K562 (cell line): Measurements from ENCODE around the gene CBX8. TPM values are rescaled to one million over a fixed set of nuclear protein-coding genes. Genes with fewer than 3 reads are reported as not detected.

Experiments used
- ATAC-seq: fragments of 200-7000 bp; cut with Tn5 transposase; 3 replicates; pipeline ENCODE4 v1.9.1; 2020; ENCODE audit warnings: moderate library complexity
- BruUV-seq: library from RNA; stranded (reverse); fragments of 400-500 nt; replicated peaks from 2 replicates; lab custom pipeline; 2021; lab: Mats Ljungman, UMichigan
- CTCF ChIA-PET: fragments of 300-600 bp; formaldehyde crosslinking; extraction: SDS; loops from one replicate; lab custom pipeline; 2021; ENCODE audit warnings: low intra/inter-chr PET ratio; lab: Yijun Ruan, JAX
- POLR2A ChIA-PET: fragments of 300-600, 350-650 bp; sonication (Branson Sonifier 250); formaldehyde crosslinking; extraction: SDS; loops from one replicate; lab custom pipeline; 2021; ENCODE audit warnings: antibody characterized with exemption, inconsistent platforms; lab: Yijun Ruan, JAX
- DNase-seq, 4 experiments: peaks; one replicate each; pipeline versions ENCODE4 v3.0.0 to v3.0.0-alpha.2; 2011 to 2018; ENCODE audit warnings: low spot score in 3 of 4, mixed read lengths in 3 of 4; ENCODE audit errors: extremely low read depth in 1 of 4
- FAIRE-seq: peaks from 2 replicates; lab custom pipeline; 2011; peaks lifted over from hg19 to GRCh38; lab: Jason Lieb, UNC
- H2AFZ ChIP-seq: 2 replicates; pipeline ENCODE4 v1.6.0; 2011; ENCODE audit warnings: low read depth, low read length, control low read depth, inconsistent platforms
- H3K27ac ChIP-seq: fragments of 200-600 bp; 3 replicates; pipeline ENCODE4 v1.8.0; 2011; ENCODE audit warnings: low read depth, mild to moderate bottlenecking, control low read depth, inconsistent platforms, low read length, moderate library complexity, mixed read lengths; ENCODE audit errors: extremely low read depth
- H3K27me3 ChIP-seq, 2 experiments: fragments of 300-600 bp in 1 of 2; 2 replicates in 1 of 2; 3 replicates in 1 of 2; pipeline versions ENCODE4 v1.6.0 to v1.8.0; 2011; ENCODE audit warnings: inconsistent platforms in 2 of 2, low read length in 2 of 2, mild to moderate bottlenecking in 1 of 2, mixed read lengths in 1 of 2, moderate library complexity in 1 of 2; ENCODE audit not compliant: control insufficient read depth in 2 of 2, insufficient read depth in 2 of 2
- H3K36me3 ChIP-seq: fragments of 300-600 bp; 3 replicates; pipeline ENCODE4 v1.8.0; 2011; ENCODE audit warnings: mild to moderate bottlenecking, low read length, inconsistent platforms; ENCODE audit not compliant: control insufficient read depth, insufficient read depth
- H3K4me1 ChIP-seq, 2 experiments: fragments of 200-600 bp in 1 of 2; replicated peaks in 1 of 2; 2 replicates in 1 of 2; 3 replicates in 1 of 2; pipeline versions ENCODE4 v1.5.1 to v1.8.0; 2011; ENCODE audit warnings: inconsistent platforms in 2 of 2, low read length in 2 of 2, mild to moderate bottlenecking in 1 of 2, mixed read lengths in 1 of 2, moderate library complexity in 1 of 2; ENCODE audit not compliant: control insufficient read depth in 2 of 2, insufficient read depth in 2 of 2
- H3K4me2 ChIP-seq: 2 replicates; pipeline ENCODE4 v1.6.1; 2011; ENCODE audit warnings: low read length, control low read depth, inconsistent platforms, mixed read lengths; ENCODE audit not compliant: insufficient read depth
- H3K4me3 ChIP-seq: fragments of 200-600 bp; sonication (generic), shearing (Covaris generic); 2 replicates; pipeline ENCODE4 v1.5.1; 2016; ENCODE audit warnings: control low read depth, inconsistent platforms
- H3K79me2 ChIP-seq: fragments of 200-600 bp; 3 replicates; pipeline ENCODE4 v1.8.0; 2011; ENCODE audit warnings: low read length, inconsistent platforms; ENCODE audit not compliant: control insufficient read depth, insufficient read depth
- H3K9ac ChIP-seq, 2 experiments: 2 replicates each; pipeline versions ENCODE4 v1.6.0 to v1.6.1; 2011; ENCODE audit warnings: low read depth in 2 of 2, low read length in 2 of 2, control low read depth in 1 of 2, inconsistent platforms in 1 of 2, mild to moderate bottlenecking in 1 of 2, mixed read lengths in 1 of 2; ENCODE audit not compliant: insufficient read depth in 1 of 2
- H3K9me1 ChIP-seq: one replicate; pipeline ENCODE4 v1.6.0; 2011; ENCODE audit warnings: inconsistent platforms, mild to moderate bottlenecking, low read length, moderate library complexity; ENCODE audit not compliant: control insufficient read depth, insufficient read depth
- H3K9me3 ChIP-seq: replicated peaks from 2 replicates; pipeline ENCODE4 v1.5.1; 2011; ENCODE audit warnings: low read depth, low read length, inconsistent platforms; ENCODE audit not compliant: control insufficient read depth, insufficient read depth
- H4K20me1 ChIP-seq: replicated peaks from 2 replicates; pipeline ENCODE4 v1.6.1; 2011; ENCODE audit warnings: low read length, inconsistent platforms, mixed read lengths; ENCODE audit not compliant: control insufficient read depth, insufficient read depth
- BRD4 ChIP-seq: fragments of 200-600 bp; sonication (generic); IDR thresholded peaks from 2 replicates; pipeline ENCODE4 v1.6.1; 2017; ENCODE audit warnings: inconsistent platforms
- EP300 ChIP-seq: IDR thresholded peaks from 2 replicates; pipeline ENCODE4 v1.6.1; 2012; ENCODE audit warnings: low read length, improper control_type of control experiment
- EWSR1 ChIP-seq: fragments of 450-650 bp; IDR thresholded peaks from 2 replicates; pipeline ENCODE4 v1.6.1; 2018; ENCODE audit warnings: borderline replicate concordance, mild to moderate bottlenecking, low read depth, moderate library complexity; ENCODE audit not compliant: partially characterized antibody
- NFIC ChIP-seq: fragments of 450-650 bp; IDR thresholded peaks from 2 replicates; pipeline ENCODE4 v1.6.1; 2017; ENCODE audit warnings: mild to moderate bottlenecking, inconsistent platforms
- PHTF2 ChIP-seq: fragments of 250-450 bp; sonication (Bioruptor Pico); IDR thresholded peaks from 2 replicates; pipeline ENCODE4 v1.5.0; 2021; ENCODE audit warnings: mild to moderate bottlenecking
- PKNOX1 ChIP-seq: fragments of 450-650 bp; IDR thresholded peaks from 2 replicates; pipeline ENCODE4 v1.6.1; 2016
- PTBP1 ChIP-seq: fragments of 200-400 bp; formaldehyde crosslinking; IDR thresholded peaks from 2 replicates; pipeline ENCODE4 v1.6.1; 2017; ENCODE audit warnings: low read depth, low read length
- ZEB2 ChIP-seq: fragments of 450-650 bp; IDR thresholded peaks from 2 replicates; pipeline ENCODE4 v1.6.1; 2016
- ZNF277 ChIP-seq: fragments of 250-450 bp; sonication (Bioruptor Pico); IDR thresholded peaks from 2 replicates; pipeline ENCODE4 v1.8.0; 2022; ENCODE audit warnings: inconsistent platforms, mild to moderate bottlenecking, moderate library complexity, borderline replicate concordance
- WGBS: fragments of 100-300 bp; shearing (Covaris generic); methylation state at CpG from one replicate; pipeline ENCODE4 v1.1.6; 2016; ENCODE audit warnings: low coverage, mixed read lengths; ENCODE audit not compliant: insufficient coverage; ENCODE audit errors: missing lambda C conversion rate; 5-methylcytosine and 5-hydroxymethylcytosine counted together
- in situ Hi-C: fragments of 300-500 bp; cut with MboI; formaldehyde crosslinking; loops from 4 replicates; pipeline ENCODE4 v1.15.0; 2018; ENCODE audit warnings: inconsistent platforms, mixed read lengths
- intact Hi-C: fragments of 100-400 bp; cut with micrococcal nuclease; formaldehyde crosslinking; loops from 2 replicates; pipeline ENCODE4 v1.14.2; 2022
- polyA plus RNA-seq, 8 experiments: library from polyadenylated mRNA; depleted of rRNA in 4 of 8; stranded (reverse) in 5 of 8; unstranded in 3 of 8; fragments of >200 nt; fragmentation: Nextera tagmentation in 2 of 8; fragmentation: Illumina TruSeq in 1 of 8; extraction: Ambion mirVana in 2 of 8; extraction: Trizol in 1 of 8; gene quantifications; 2 replicates each; pipeline versions ENCODE4 v1.2.1 to v1.2.3, GENCODE V29; 2011 to 2014; ENCODE audit warnings: inconsistent platforms in 1 of 8, missing spikeins in 1 of 8
- total RNA-seq, 7 experiments: library from RNA; depleted of rRNA in 6 of 7; stranded (reverse); fragments of >200 nt in 6 of 7; fragmentation: Illumina TruSeq in 2 of 7; extraction: Trizol in 2 of 7; gene quantifications; 2 replicates each; pipeline versions ENCODE4 v1.2.1 to v1.2.3, GENCODE V29; 2011 to 2021; ENCODE audit warnings: low replicate concordance in 1 of 7
- TF ChIP-seq, protein P1 (sequence below): fragments of 250-450 bp; sonication (Bioruptor Pico); IDR thresholded peaks from 2 replicates; pipeline ENCODE4 v1.4.0; 2020
- TF ChIP-seq, protein P2 (sequence below): fragments of 450-650 bp; formaldehyde crosslinking; IDR thresholded peaks from 2 replicates; pipeline ENCODE4 v1.4.0; 2020; ENCODE audit warnings: mild to moderate bottlenecking, moderate library complexity

The CBX8 gene
- total and polyA plus RNA-seq, 9 of the 15 experiments (the other 6 are each of a cell fraction or from before 2014, with no cell fraction given): 0.08 to 11.9 (median 2.6) TPM

DNA sequence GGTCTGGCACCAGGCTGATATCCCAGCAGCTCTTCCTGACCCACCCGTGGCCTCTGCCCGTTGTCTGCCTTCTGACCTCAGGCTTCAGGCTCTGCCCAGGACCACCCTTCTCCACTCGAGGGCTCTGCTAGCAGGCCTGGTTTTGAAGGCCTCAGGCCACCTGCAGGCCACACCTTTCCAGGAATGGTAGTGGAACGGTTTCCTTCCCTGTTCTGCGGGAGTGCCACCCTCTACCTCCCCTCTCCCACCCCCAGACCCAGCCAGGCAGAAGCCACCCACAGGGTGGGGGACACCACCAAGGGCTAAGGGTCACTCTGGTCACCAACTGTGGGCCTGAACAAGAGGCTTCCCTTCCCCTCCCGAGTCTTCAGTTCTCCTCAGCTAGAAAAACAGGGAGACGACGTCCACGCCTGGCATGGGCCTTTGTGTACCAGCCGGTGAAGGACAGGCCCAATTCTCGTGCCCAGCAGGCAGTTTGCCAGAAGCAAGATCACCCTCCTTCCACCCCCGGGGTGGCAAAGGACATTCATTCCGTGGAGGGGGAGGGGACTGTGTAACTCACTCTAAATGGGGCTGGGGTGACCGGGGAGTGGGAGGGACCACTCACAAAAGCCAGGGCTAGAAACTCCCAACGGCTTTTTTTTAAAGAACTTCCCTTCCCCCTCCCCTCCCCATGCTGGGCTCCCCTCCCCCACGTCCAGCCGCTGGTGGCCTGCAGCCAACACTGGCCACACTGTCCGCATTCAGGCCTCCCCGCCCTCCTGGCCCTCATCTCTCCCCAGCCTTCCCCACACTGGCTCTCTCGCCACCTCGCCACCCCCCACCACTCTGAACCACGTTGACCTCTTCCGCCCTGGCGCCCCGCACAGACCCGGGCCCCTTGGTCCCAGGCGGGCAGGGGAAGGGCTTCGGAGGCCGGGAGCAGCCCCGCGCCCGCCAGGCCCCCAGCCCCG, 34.7 kb upstream of the CBX8 start:
- peaks cover 68 to 93% of the 10 kb centered on the region in 2 experiments for H3K4me1 ChIP-seq
- FAIRE-seq (peak; percentile 77), ATAC-seq (peak; percentile 67)
- TF ChIP-seq PTBP1 (no peak), BRD4 (peak; percentile 79; the same call in 1 of the 2 replicates), ZEB2 (no peak), NFIC (peak; percentile 97), ZNF277 (CRISPR knock-in tag) (no peak), PKNOX1 (0 out of 2 replicates have a peak, but pooled peaks have one; percentile 24), EWSR1 (no peak), EP300 (peak; percentile 71), PHTF2 (no peak)
- TF ChIP-seq, protein P1, sequence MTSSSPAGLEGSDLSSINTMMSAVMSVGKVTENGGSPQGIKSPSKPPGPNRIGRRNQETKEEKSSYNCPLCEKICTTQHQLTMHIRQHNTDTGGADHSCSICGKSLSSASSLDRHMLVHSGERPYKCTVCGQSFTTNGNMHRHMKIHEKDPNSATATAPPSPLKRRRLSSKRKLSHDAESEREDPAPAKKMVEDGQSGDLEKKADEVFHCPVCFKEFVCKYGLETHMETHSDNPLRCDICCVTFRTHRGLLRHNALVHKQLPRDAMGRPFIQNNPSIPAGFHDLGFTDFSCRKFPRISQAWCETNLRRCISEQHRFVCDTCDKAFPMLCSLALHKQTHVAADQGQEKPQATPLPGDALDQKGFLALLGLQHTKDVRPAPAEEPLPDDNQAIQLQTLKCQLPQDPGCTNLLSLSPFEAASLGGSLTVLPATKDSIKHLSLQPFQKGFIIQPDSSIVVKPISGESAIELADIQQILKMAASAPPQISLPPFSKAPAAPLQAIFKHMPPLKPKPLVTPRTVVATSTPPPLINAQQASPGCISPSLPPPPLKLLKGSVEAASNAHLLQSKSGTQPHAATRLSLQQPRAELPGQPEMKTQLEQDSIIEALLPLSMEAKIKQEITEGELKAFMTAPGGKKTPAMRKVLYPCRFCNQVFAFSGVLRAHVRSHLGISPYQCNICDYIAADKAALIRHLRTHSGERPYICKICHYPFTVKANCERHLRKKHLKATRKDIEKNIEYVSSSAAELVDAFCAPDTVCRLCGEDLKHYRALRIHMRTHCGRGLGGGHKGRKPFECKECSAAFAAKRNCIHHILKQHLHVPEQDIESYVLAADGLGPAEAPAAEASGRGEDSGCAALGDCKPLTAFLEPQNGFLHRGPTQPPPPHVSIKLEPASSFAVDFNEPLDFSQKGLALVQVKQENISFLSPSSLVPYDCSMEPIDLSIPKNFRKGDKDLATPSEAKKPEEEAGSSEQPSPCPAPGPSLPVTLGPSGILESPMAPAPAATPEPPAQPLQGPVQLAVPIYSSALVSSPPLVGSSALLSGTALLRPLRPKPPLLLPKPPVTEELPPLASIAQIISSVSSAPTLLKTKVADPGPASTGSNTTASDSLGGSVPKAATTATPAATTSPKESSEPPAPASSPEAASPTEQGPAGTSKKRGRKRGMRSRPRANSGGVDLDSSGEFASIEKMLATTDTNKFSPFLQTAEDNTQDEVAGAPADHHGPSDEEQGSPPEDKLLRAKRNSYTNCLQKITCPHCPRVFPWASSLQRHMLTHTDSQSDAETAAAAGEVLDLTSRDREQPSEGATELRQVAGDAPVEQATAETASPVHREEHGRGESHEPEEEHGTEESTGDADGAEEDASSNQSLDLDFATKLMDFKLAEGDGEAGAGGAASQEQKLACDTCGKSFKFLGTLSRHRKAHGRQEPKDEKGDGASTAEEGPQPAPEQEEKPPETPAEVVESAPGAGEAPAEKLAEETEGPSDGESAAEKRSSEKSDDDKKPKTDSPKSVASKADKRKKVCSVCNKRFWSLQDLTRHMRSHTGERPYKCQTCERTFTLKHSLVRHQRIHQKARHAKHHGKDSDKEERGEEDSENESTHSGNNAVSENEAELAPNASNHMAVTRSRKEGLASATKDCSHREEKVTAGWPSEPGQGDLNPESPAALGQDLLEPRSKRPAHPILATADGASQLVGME: no peak
- TF ChIP-seq, protein P2, sequence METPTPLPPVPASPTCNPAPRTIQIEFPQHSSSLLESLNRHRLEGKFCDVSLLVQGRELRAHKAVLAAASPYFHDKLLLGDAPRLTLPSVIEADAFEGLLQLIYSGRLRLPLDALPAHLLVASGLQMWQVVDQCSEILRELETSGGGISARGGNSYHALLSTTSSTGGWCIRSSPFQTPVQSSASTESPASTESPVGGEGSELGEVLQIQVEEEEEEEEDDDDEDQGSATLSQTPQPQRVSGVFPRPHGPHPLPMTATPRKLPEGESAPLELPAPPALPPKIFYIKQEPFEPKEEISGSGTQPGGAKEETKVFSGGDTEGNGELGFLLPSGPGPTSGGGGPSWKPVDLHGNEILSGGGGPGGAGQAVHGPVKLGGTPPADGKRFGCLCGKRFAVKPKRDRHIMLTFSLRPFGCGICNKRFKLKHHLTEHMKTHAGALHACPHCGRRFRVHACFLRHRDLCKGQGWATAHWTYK (CRISPR knock-in tag): peak; percentile 77

More for the DNA sequence above, 34.7 kb upstream of the CBX8 start:
- peak overlapping the region; percentile 99 for H3K27ac ChIP-seq
- H3K79me2 ChIP-seq: peaks cover 63% of the 10 kb centered on the region
- ChIA-PET CTCF (no interaction called here), POLR2A (interaction anchor here (0.7 to 17.8 kb wide), 5 partner anchors 8 to 93 kb away, joined by 3 to 386 read pairs (median 4); partner anchors contain the start of gene CBX4)
- peak overlapping the region; percentile 18; the same call in 1 of the 2 replicates for H2AFZ ChIP-seq
- BruUV-seq: no TSS peak
- peak overlapping the region; percentile 78 for H3K4me2 ChIP-seq
- WGBS: 3% methylated on average over 22 of the region's 33 CpGs
- in situ Hi-C loops (no loop called here), intact Hi-C loops (loop anchor here (2.0 to 10.0 kb wide), 2 partner anchors 21 to 87 kb away; no protein-coding TSS in a partner anchor)
- peak overlapping the region; percentile 86 to 93 for H3K9ac ChIP-seq
- H3K36me3 ChIP-seq: peaks cover 25% of the 10 kb centered on the region; the same call in 1 of the 3 replicates
- DNase-seq: peak; percentile 68 to 93 (median 82)
- H3K27me3 ChIP-seq: no peaks in the 10 kb centered on the region
- H3K9me3 ChIP-seq: no peaks in the 10 kb centered on the region
- peaks cover 3% of the 10 kb centered on the region for H3K9me1 ChIP-seq
- peak overlapping the region; percentile 48 for H3K4me3 ChIP-seq
- H4K20me1 ChIP-seq: peaks cover 14% of the 10 kb centered on the region
